Brain microvascular endothelial cell (primary cell): Measurements from ENCODE around the gene CNOT8.
A peak's percentile ranks its signal among the peaks of the same experiment; 100 is the strongest.

Experiments used
- DNase-seq: peaks from one replicate; pipeline ENCODE4 v3.0.0-alpha.2; 2020
- H3K27ac ChIP-seq: fragments of 250-450 bp; sonication (Bioruptor Pico); 2 replicates; pipeline ENCODE4 v1.5.1; 2020; ENCODE audit warnings: mild to moderate bottlenecking, moderate library complexity
- H3K27me3 ChIP-seq: fragments of 250-450 bp; sonication (Bioruptor Pico); replicated peaks from 2 replicates; pipeline ENCODE4 v1.5.1; 2020; ENCODE audit warnings: mild to moderate bottlenecking
- H3K36me3 ChIP-seq: fragments of 250-450 bp; sonication (Bioruptor Pico); replicated peaks from 2 replicates; pipeline ENCODE4 v1.5.1; 2020; ENCODE audit warnings: mild to moderate bottlenecking
- H3K4me3 ChIP-seq: 2 replicates; pipeline ENCODE4 v1.5.1; 2011; ENCODE audit warnings: low read depth, mild to moderate bottlenecking, control low read depth, low read length, moderate library complexity
- in situ Hi-C: cut with HindIII; loops from 2 replicates; pipeline ENCODE4 v1.10.0; 2017; ENCODE audit warnings: low sequenced_read_pairs, low pct_ligation_motif_present
- TF ChIP-seq, protein P1 (sequence below): IDR thresholded peaks from 2 replicates; pipeline ENCODE4 v1.5.1; 2011; ENCODE audit warnings: low read depth, mild to moderate bottlenecking, moderate library complexity, low read length, control low read depth, inconsistent platforms; ENCODE audit errors: missing control alignments

The CNOT8 gene

GRCh38 chr5:154844809-154845208, 13.6 kb upstream of the CNOT8 start:
- no peak overlapping the region for H3K27ac ChIP-seq
- no peaks in the 10 kb centered on the region for H3K27me3 ChIP-seq
- DNase-seq = no peak
- in situ Hi-C loops = no loop called here
- H3K36me3 ChIP-seq = no peaks in the 10 kb centered on the region
- TF ChIP-seq, protein P1, sequence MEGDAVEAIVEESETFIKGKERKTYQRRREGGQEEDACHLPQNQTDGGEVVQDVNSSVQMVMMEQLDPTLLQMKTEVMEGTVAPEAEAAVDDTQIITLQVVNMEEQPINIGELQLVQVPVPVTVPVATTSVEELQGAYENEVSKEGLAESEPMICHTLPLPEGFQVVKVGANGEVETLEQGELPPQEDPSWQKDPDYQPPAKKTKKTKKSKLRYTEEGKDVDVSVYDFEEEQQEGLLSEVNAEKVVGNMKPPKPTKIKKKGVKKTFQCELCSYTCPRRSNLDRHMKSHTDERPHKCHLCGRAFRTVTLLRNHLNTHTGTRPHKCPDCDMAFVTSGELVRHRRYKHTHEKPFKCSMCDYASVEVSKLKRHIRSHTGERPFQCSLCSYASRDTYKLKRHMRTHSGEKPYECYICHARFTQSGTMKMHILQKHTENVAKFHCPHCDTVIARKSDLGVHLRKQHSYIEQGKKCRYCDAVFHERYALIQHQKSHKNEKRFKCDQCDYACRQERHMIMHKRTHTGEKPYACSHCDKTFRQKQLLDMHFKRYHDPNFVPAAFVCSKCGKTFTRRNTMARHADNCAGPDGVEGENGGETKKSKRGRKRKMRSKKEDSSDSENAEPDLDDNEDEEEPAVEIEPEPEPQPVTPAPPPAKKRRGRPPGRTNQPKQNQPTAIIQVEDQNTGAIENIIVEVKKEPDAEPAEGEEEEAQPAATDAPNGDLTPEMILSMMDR = no peak
- H3K4me3 ChIP-seq = no peak overlapping the region

GRCh38 chr5:154849264-154849785, 9.1 kb upstream of the CNOT8 start:
- DNase-seq = no peak
- in situ Hi-C loops = no loop called here
- Histone ChIP-seq H3K4me3 (peak overlapping the region; percentile 64), H3K27ac (no peak overlapping the region), H3K27me3 (no peaks in the 10 kb centered on the region), H3K36me3 (no peaks in the 10 kb centered on the region)
- TF ChIP-seq, protein P1 = no peak

DNA sequence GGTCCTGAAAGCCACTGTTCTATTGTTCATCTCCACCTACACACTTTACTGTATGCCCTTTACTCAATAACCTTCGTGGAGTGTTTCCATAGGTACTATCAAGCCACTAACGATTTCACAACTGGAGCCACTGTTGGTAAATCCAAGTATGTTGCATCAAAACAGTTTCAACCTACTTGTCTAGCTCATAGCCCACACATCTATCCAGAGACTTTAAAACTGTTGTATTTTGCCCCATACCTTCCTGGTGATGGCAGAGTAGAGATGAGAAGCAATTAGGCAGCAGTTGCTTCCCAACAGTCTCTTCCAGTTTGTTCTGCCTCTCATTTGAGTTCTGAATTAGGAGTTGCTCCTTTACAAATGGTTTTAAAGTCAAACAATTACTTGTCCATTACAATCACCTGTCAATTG, 8.6 kb upstream of the CNOT8 start:
- Histone ChIP-seq H3K27ac (peak overlapping the region; percentile 3), H3K36me3 (no peaks in the 10 kb centered on the region), H3K4me3 (peak overlapping the region; percentile 64), H3K27me3 (no peaks in the 10 kb centered on the region)
- TF ChIP-seq, protein P1 = no peak
- no peak for DNase-seq
- in situ Hi-C loops = no loop called here

- Histone ChIP-seq H3K4me3 (peak within 1 kb of the TSS; percentile 64), H3K27me3 (no peaks in the 10 kb centered on the region), H3K27ac (peak within 1 kb of the TSS; percentile 5), H3K36me3 (no peaks in the 10 kb centered on the region)
- TF ChIP-seq, protein P1 = no peak
- in situ Hi-C loops = no loop called here
- peak; percentile 85 for DNase-seq
Observed at GRCh38 chr5:154850255-154851062, 8.0 kb upstream of the CNOT8 start, which contains the start of gene FAXDC2. FAXDC2 (minus strand) TSS chr5:154850603; CDS start chr5:154838178, 12,425 bp downstream.

DNA sequence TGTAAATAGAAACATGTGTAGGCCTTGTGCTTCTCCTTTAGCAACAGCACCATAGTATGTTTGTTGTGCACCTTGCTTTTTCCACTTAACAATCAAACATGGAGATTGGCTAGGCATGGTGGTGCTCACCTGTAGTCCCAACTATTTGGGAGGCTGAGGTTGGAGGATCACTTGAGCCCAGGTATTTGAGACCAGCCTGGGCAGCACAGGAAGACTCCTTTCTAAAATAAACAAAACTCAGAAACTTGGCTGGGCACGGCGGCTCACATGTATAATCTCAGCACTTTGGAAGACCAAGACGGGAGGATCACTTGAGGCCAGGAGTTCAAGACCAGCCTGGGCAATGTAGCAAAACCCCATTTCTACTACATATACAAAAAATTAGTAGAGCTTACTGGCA, 7.1 kb upstream of the CNOT8 start:
- in situ Hi-C loops = no loop called here
- DNase-seq = no peak
- no peaks in the 10 kb centered on the region for H3K36me3 ChIP-seq
- H3K27ac ChIP-seq = no peak overlapping the region
- TF ChIP-seq, protein P1 = no peak
- H3K27me3 ChIP-seq = no peaks in the 10 kb centered on the region
- H3K4me3 ChIP-seq = no peak overlapping the region
